ENCODE measurements around the gene COL6A1. TPM values are rescaled to one million over a fixed set of nuclear protein-coding genes. Genes with fewer than 3 reads are reported as not detected.

COL6A1 gene
- total and polyA plus RNA-seq, 4 donors: 16.9 to 82.0 (median 35.7) TPM

- WGBS: 85% methylated on average over 32 of the region's 32 CpGs
- Histone ChIP-seq H3K27me3 (ENCODE audit: control insufficient read depth in 4 of 4, insufficient read depth in 4 of 4, low read length in 3 of 4) (no peaks in the 10 kb centered on the region), H3K36me3 (ENCODE audit: control insufficient read depth in 4 of 4, insufficient read depth in 3 of 4, low read depth in 1 of 4, low read length in 3 of 4) (no peaks in the 10 kb centered on the region), H3K4me3 (ENCODE audit: low read depth in 1 of 3, low read length in 3 of 3) (no peak overlapping the region), H3K9me3 (ENCODE audit: control insufficient read depth in 4 of 4, low read length in 3 of 4) (no peaks in the 10 kb centered on the region), H3K27ac (ENCODE audit: low read depth in 1 of 2, low read length in 2 of 2) (no peak overlapping the region), H3K9ac (ENCODE audit: low read depth in 1 of 2, low read length in 2 of 2) (no peak overlapping the region), H3K4me1 (ENCODE audit: control insufficient read depth in 4 of 4, insufficient read depth in 4 of 4, low read length in 3 of 4) (no peaks in the 10 kb centered on the region)
- no peak for TF ChIP-seq REST (IDR thresholded peaks at IDR 0.05)
- DNase-seq (ENCODE audit: low spot score): no peak
Measured at GRCh38 chr21:45941717-45942546, 39.6 kb upstream of the COL6A1 start.

GRCh38 chr21:45942755-45943629 lies 38.6 kb upstream of the COL6A1 start:
- Histone ChIP-seq H3K9me3 (ENCODE audit: control insufficient read depth in 4 of 4, low read length in 3 of 4) (no peaks in the 10 kb centered on the region), H3K36me3 (ENCODE audit: control insufficient read depth in 4 of 4, insufficient read depth in 3 of 4, low read depth in 1 of 4, low read length in 3 of 4) (no peaks in the 10 kb centered on the region), H3K4me1 (ENCODE audit: control insufficient read depth in 4 of 4, insufficient read depth in 4 of 4, low read length in 3 of 4) (no peaks in the 10 kb centered on the region), H3K27ac (ENCODE audit: low read depth in 1 of 2, low read length in 2 of 2) (no peak overlapping the region), H3K27me3 (ENCODE audit: control insufficient read depth in 4 of 4, insufficient read depth in 4 of 4, low read length in 3 of 4) (no peaks in the 10 kb centered on the region), H3K9ac (ENCODE audit: low read depth in 1 of 2, low read length in 2 of 2) (no peak overlapping the region), H3K4me3 (ENCODE audit: low read depth in 1 of 3, low read length in 3 of 3) (no peak overlapping the region)
- DNase-seq (ENCODE audit: low spot score): no peak
- WGBS: 85% methylated on average over 20 of the region's 20 CpGs
- no peak for TF ChIP-seq TAF1 (conservative IDR thresholded peaks at IDR 0.05)

DNA sequence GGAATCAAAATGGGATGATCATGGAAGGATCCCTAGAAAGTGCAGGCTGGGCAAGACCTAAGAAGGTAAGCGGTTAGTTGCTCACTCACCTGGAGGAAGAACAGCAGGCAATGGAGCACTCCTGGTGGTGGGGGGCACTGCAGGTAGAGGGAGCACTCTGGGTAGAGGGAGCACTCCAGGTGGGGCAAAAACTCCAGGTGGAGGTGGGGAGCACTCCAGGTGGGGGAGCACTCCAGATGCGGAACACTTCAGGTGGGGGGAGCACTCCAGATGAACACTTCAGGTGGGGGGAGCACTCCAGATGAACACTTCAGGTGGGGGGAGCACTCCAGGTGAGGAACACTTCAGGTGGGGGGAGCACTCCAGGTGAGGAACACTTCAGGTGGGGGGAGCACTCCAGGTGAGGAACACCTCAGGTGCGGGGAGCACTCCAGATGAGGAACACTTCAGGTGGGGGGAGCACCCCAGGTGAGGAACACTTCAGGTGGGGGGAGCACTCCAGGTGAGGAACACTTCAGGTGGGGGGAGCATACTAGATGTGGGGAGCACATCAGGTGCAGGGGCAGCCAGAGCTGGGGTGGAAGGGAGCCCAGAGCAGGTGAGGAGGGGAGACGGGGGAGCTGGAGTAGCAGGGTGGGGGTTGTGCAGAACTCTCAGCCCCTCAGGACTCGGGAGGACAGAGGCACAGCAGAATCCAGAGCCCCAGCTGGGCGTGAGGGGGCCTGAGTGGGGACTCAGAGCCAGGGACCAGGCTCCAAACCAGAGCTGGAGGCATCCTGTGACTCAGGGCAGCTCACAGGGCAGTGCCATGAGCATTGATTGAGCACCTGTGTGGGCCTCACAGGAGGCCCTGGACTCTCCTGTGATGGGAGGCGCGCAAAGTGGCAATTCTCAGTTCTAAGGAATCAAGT lies 37.7 kb upstream of the COL6A1 start:
- Histone ChIP-seq H3K36me3 (ENCODE audit: control insufficient read depth in 4 of 4, insufficient read depth in 3 of 4, low read depth in 1 of 4, low read length in 3 of 4) (no peaks in the 10 kb centered on the region), H3K9me3 (ENCODE audit: control insufficient read depth in 4 of 4, low read length in 3 of 4) (no peaks in the 10 kb centered on the region), H3K4me3 (ENCODE audit: low read depth in 1 of 3, low read length in 3 of 3) (no peak overlapping the region), H3K9ac (ENCODE audit: low read depth in 1 of 2, low read length in 2 of 2) (no peak overlapping the region), H3K27me3 (ENCODE audit: control insufficient read depth in 4 of 4, insufficient read depth in 4 of 4, low read length in 3 of 4) (no peaks in the 10 kb centered on the region), H3K4me1 (ENCODE audit: control insufficient read depth in 4 of 4, insufficient read depth in 4 of 4, low read length in 3 of 4) (no peaks in the 10 kb centered on the region), H3K27ac (ENCODE audit: low read depth in 1 of 2, low read length in 2 of 2) (no peak overlapping the region)
- 92% methylated on average over 8 of the region's 8 CpGs for WGBS
- no peak for DNase-seq (ENCODE audit: low spot score)
- TF ChIP-seq JUND (IDR thresholded peaks at IDR 0.05) (no peak), SP1 (IDR thresholded peaks at IDR 0.05) (no peak), GABPA (IDR thresholded peaks at IDR 0.05 in 1 of 2, conservative IDR thresholded peaks at IDR 0.05 in 1 of 2) (no peak), MAX (IDR thresholded peaks at IDR 0.05) (no peak), YY1 (IDR thresholded peaks at IDR 0.05) (no peak), TAF1 (conservative IDR thresholded peaks at IDR 0.05) (no peak), NR2F2 (IDR thresholded peaks at IDR 0.05) (no peak), RAD21 (IDR thresholded peaks at IDR 0.05) (no peak), REST (IDR thresholded peaks at IDR 0.05) (no peak), HNF4A (conservative IDR thresholded peaks at IDR 0.05) (no peak), RXRA (IDR thresholded peaks at IDR 0.05) (no peak), HNF4G (IDR thresholded peaks at IDR 0.05) (no peak), EGR1 (IDR thresholded peaks at IDR 0.05; ENCODE audit: low read depth in 2 of 2) (no peak)
- TF ChIP-seq, protein P1, sequence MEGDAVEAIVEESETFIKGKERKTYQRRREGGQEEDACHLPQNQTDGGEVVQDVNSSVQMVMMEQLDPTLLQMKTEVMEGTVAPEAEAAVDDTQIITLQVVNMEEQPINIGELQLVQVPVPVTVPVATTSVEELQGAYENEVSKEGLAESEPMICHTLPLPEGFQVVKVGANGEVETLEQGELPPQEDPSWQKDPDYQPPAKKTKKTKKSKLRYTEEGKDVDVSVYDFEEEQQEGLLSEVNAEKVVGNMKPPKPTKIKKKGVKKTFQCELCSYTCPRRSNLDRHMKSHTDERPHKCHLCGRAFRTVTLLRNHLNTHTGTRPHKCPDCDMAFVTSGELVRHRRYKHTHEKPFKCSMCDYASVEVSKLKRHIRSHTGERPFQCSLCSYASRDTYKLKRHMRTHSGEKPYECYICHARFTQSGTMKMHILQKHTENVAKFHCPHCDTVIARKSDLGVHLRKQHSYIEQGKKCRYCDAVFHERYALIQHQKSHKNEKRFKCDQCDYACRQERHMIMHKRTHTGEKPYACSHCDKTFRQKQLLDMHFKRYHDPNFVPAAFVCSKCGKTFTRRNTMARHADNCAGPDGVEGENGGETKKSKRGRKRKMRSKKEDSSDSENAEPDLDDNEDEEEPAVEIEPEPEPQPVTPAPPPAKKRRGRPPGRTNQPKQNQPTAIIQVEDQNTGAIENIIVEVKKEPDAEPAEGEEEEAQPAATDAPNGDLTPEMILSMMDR (IDR thresholded peaks at IDR 0.05; ENCODE audit: low read depth, low read length, missing input control): no peak
